Panc1 (cell line): ENCODE measurements around the gene CLEC6A. TPM values are rescaled to one million over a fixed set of nuclear protein-coding genes. Genes with fewer than 3 reads are reported as not detected.

ENCODE experiments used
- ATAC-seq: fragments of 200-7000 bp; cut with Tn5 transposase; 2 replicates; pipeline ENCODE4 v1.9.1; 2020; ENCODE audit warnings: mild to moderate bottlenecking, moderate library complexity
- BruUV-seq: library from RNA; stranded (reverse); fragments of 400-500 nt; replicated peaks from 2 replicates; lab custom pipeline; 2021; lab: Mats Ljungman, UMichigan
- CTCF ChIA-PET: fragments of 300-600 bp; sonication (Branson Sonifier 250); formaldehyde crosslinking; loops from one replicate; lab custom pipeline; 2022; ENCODE audit warnings: antibody characterized with exemption; lab: Charles Lee
- POLR2A ChIA-PET: fragments of 300-600 bp; sonication (Branson Sonifier 250); formaldehyde crosslinking; loops from one replicate; lab custom pipeline; 2022; ENCODE audit warnings: antibody characterized with exemption; lab: Charles Lee
- DNase-seq: peaks from one replicate; pipeline ENCODE4 v3.0.0-alpha.2; 2010; ENCODE audit warnings: low read depth, low spot score
- H3K27ac ChIP-seq: 2 replicates; pipeline ENCODE4 v1.5.1; 2011; ENCODE audit warnings: mild to moderate bottlenecking, low read length, inconsistent platforms
- H3K27me3 ChIP-seq: fragments of 200-500 bp; sonication (Bioruptor generic); 2 replicates; pipeline ENCODE4 v1.6.0; 2014; ENCODE audit warnings: low read length, inconsistent platforms; ENCODE audit not compliant: control insufficient read depth, insufficient read depth
- H3K36me3 ChIP-seq: fragments of 200-500 bp; sonication (Bioruptor generic); 2 replicates; pipeline ENCODE4 v1.5.1; 2014; ENCODE audit warnings: inconsistent platforms, mild to moderate bottlenecking, low read length, moderate library complexity; ENCODE audit not compliant: control insufficient read depth, insufficient read depth
- H3K4me1 ChIP-seq: 2 replicates; pipeline ENCODE4 v1.5.1; 2011; ENCODE audit warnings: inconsistent platforms, mild to moderate bottlenecking, low read length, moderate library complexity; ENCODE audit not compliant: control insufficient read depth, insufficient read depth
- H3K4me3 ChIP-seq, 2 experiments: 2 replicates each; pipeline ENCODE4 v1.5.1; 2011 to 2012; ENCODE audit warnings: low read depth in 2 of 2, low read length in 2 of 2, mild to moderate bottlenecking in 2 of 2, inconsistent platforms in 1 of 2, moderate library complexity in 1 of 2
- H3K9me3 ChIP-seq: fragments of 200-500 bp; sonication (Bioruptor generic); 2 replicates; pipeline ENCODE4 v1.5.1; 2014; ENCODE audit warnings: low read depth, mild to moderate bottlenecking, inconsistent platforms, low read length, moderate library complexity; ENCODE audit not compliant: control insufficient read depth, insufficient read depth
- POLR2AphosphoS5 ChIP-seq: IDR thresholded peaks from 2 replicates; pipeline ENCODE4 v1.6.1; 2012; ENCODE audit warnings: mild to moderate bottlenecking, low read depth, low read length, moderate library complexity
- SIN3A ChIP-seq: IDR thresholded peaks from 2 replicates; pipeline ENCODE4 v1.6.1; 2012; ENCODE audit warnings: low read depth, mild to moderate bottlenecking, low read length, moderate library complexity, borderline replicate concordance; ENCODE audit not compliant: insufficient read depth
- TCF7L2 ChIP-seq: IDR thresholded peaks from 2 replicates; pipeline ENCODE4 v1.6.1; 2011; ENCODE audit warnings: mild to moderate bottlenecking, low read depth, low read length, inconsistent platforms
- in situ Hi-C: cut with HindIII; loops from 2 replicates; pipeline ENCODE4 v1.10.0; 2016; ENCODE audit warnings: low sequenced_read_pairs, low pct_unique_long_range_greater_than_20kb
- intact Hi-C: fragments of 100-400 bp; cut with micrococcal nuclease; formaldehyde crosslinking; loops from one replicate; pipeline ENCODE4 v1.10.0; 2022; ENCODE audit not compliant: unreplicated experiment
- total RNA-seq: library from RNA; stranded (reverse); gene quantifications from one replicate; pipeline ENCODE4 v1.2.1, GENCODE V29; 2021; ENCODE audit not compliant: unreplicated experiment
- TF ChIP-seq, protein P1 (sequence below): fragments of 450-650 bp; IDR thresholded peaks from 2 replicates; pipeline ENCODE4 v1.5.1; 2017; ENCODE audit warnings: mild to moderate bottlenecking
- TF ChIP-seq, protein P2 (sequence below), 2 experiments: IDR thresholded peaks; 2 replicates each; pipeline ENCODE4 v1.6.1; 2011 to 2012; ENCODE audit warnings: low read depth in 2 of 2, control low read depth in 1 of 2, low read length in 1 of 2, mild to moderate bottlenecking in 1 of 2, moderate library complexity in 1 of 2; ENCODE audit not compliant: insufficient read depth in 1 of 2

CLEC6A gene
- total RNA-seq, 1 experiment from 2014 or later: not detected

DNA sequence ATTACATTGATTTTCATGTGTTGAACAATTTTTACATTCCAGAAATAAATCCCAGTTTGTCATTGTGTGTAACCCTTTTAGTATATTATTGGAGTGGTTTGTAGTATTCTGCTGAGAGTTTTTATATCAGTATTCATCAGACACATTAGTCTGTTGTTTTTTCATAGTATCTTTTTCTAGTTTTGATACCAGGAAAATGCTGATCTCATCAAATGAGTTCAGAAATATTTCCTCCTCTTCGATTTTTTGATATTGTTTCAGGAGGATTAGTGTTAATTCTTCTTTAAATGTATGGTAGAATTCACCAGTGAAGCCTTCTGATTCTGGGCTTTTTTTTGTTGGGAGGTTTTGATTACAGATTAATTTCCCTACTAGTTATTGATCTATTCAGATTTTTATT is 15.3 kb downstream of the CLEC6A start:
- TF ChIP-seq POLR2AphosphoS5 (no peak), SIN3A (no peak), TCF7L2 (no peak)
- TF ChIP-seq, protein P1, sequence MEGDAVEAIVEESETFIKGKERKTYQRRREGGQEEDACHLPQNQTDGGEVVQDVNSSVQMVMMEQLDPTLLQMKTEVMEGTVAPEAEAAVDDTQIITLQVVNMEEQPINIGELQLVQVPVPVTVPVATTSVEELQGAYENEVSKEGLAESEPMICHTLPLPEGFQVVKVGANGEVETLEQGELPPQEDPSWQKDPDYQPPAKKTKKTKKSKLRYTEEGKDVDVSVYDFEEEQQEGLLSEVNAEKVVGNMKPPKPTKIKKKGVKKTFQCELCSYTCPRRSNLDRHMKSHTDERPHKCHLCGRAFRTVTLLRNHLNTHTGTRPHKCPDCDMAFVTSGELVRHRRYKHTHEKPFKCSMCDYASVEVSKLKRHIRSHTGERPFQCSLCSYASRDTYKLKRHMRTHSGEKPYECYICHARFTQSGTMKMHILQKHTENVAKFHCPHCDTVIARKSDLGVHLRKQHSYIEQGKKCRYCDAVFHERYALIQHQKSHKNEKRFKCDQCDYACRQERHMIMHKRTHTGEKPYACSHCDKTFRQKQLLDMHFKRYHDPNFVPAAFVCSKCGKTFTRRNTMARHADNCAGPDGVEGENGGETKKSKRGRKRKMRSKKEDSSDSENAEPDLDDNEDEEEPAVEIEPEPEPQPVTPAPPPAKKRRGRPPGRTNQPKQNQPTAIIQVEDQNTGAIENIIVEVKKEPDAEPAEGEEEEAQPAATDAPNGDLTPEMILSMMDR: no peak
- TF ChIP-seq, protein P2, sequence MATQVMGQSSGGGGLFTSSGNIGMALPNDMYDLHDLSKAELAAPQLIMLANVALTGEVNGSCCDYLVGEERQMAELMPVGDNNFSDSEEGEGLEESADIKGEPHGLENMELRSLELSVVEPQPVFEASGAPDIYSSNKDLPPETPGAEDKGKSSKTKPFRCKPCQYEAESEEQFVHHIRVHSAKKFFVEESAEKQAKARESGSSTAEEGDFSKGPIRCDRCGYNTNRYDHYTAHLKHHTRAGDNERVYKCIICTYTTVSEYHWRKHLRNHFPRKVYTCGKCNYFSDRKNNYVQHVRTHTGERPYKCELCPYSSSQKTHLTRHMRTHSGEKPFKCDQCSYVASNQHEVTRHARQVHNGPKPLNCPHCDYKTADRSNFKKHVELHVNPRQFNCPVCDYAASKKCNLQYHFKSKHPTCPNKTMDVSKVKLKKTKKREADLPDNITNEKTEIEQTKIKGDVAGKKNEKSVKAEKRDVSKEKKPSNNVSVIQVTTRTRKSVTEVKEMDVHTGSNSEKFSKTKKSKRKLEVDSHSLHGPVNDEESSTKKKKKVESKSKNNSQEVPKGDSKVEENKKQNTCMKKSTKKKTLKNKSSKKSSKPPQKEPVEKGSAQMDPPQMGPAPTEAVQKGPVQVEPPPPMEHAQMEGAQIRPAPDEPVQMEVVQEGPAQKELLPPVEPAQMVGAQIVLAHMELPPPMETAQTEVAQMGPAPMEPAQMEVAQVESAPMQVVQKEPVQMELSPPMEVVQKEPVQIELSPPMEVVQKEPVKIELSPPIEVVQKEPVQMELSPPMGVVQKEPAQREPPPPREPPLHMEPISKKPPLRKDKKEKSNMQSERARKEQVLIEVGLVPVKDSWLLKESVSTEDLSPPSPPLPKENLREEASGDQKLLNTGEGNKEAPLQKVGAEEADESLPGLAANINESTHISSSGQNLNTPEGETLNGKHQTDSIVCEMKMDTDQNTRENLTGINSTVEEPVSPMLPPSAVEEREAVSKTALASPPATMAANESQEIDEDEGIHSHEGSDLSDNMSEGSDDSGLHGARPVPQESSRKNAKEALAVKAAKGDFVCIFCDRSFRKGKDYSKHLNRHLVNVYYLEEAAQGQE (IDR thresholded peaks at IDR 0.05; ENCODE audit: insufficient read depth in 1 of 2, low read depth in 2 of 2, low read length in 1 of 2): no peak
- no peak overlapping the region for H3K27ac ChIP-seq
- no peaks in the 10 kb centered on the region for H3K36me3 ChIP-seq
- H3K9me3 ChIP-seq: no peaks in the 10 kb centered on the region
- H3K27me3 ChIP-seq: no peaks in the 10 kb centered on the region
- POLR2A ChIA-PET: no interaction called here
- BruUV-seq: no TSS peak
- no peak for ATAC-seq
- no peaks in the 10 kb centered on the region for H3K4me1 ChIP-seq
- DNase-seq: no peak
- in situ Hi-C loops (no loop called here), intact Hi-C loops (no loop called here)
- CTCF ChIA-PET: no interaction called here
- H3K4me3 ChIP-seq: no peak overlapping the region

DNA sequence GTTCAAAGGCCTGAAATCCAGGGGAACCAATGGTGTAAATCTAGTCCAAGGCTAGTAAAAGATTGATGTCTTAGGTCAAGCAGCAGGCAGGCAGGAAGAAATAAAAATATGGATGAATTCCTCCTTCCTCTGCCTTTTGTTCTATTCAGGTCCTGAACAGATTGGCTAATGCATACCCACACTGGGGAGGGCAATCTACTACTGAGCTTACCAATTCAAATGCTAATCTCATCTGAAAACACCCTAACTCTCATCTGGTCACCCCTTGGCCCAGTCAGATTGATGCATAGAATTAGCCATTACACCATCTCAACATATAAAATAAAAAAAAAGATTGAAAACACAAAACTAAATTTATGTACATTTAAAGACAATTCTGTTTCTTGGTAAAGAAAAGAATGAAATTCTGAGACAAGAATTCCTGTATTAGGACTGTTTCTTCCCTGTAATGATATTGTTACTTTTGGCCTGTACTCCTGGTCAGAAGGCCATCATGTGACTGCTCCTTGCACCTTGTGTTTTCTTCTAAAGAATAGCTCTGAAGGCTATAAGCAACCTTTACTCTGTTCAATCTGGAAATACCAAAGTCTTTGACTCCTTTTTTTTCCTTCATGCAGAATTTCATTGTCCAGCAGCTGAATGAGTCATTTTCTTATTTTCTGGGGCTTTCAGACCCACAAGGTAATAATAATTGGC is 19.9 kb downstream of the CLEC6A start:
- DNase-seq: no peak
- in situ Hi-C loops: no loop called here
- Histone ChIP-seq H3K27ac (no peak overlapping the region), H3K27me3 (no peaks in the 10 kb centered on the region), H3K4me3 (no peak overlapping the region), H3K4me1 (no peaks in the 10 kb centered on the region), H3K36me3 (no peaks in the 10 kb centered on the region), H3K9me3 (no peaks in the 10 kb centered on the region)
- ATAC-seq: no peak
- ChIA-PET POLR2A (no interaction called here), CTCF (no interaction called here)
- intact Hi-C loops: no loop called here
- TF ChIP-seq TCF7L2: no peak
- TF ChIP-seq, protein P2 (IDR thresholded peaks at IDR 0.05; ENCODE audit: insufficient read depth in 1 of 2, low read depth in 2 of 2, low read length in 1 of 2): no peak
- TF ChIP-seq POLR2AphosphoS5: no peak
- TF ChIP-seq, protein P1: no peak
- TF ChIP-seq SIN3A: no peak
- BruUV-seq: no TSS peak
